Neural crest cell (in vitro differentiated cells): ENCODE results near the gene EPN1. TPM values are rescaled to one million over a fixed set of nuclear protein-coding genes. Genes with fewer than 3 reads are reported as not detected.

Source experiments
- DNase-seq: peaks from one replicate; pipeline ENCODE4 v3.0.0; 2021; ENCODE audit warnings: low read depth, mixed read lengths, low spot score
- H3K27ac Mint-ChIP-seq: one replicate; pipeline ENCODE4 v1.8.0; 2021; ENCODE audit warnings: mild to moderate bottlenecking, mixed read lengths; ENCODE audit not compliant: unreplicated experiment
- H3K27me3 Mint-ChIP-seq: 2 replicates; pipeline ENCODE4 v1.8.0; 2021; ENCODE audit warnings: low read depth, mild to moderate bottlenecking, mixed read lengths
- H3K36me3 Mint-ChIP-seq: 2 replicates; pipeline ENCODE4 v1.8.0; 2021; ENCODE audit warnings: low read depth, mild to moderate bottlenecking, mixed read lengths
- H3K4me1 Mint-ChIP-seq: 2 replicates; pipeline ENCODE4 v1.8.0; 2021; ENCODE audit warnings: mixed read lengths
- H3K4me3 Mint-ChIP-seq: one replicate; pipeline ENCODE4 v1.8.0; 2021; ENCODE audit warnings: mild to moderate bottlenecking, mixed read lengths
- H3K9me3 Mint-ChIP-seq: 2 replicates; pipeline ENCODE4 v1.8.0; 2021; ENCODE audit warnings: mixed read lengths
- CTCF ChIP-seq: fragments of 200-600 bp; sonication (generic); conservative IDR thresholded peaks from 2 replicates; pipeline ENCODE4 v1.5.0; 2021; ENCODE audit warnings: antibody characterized with exemption, mild to moderate bottlenecking
- total RNA-seq: library from RNA; stranded (reverse); gene quantifications from 2 replicates; pipeline ENCODE4 v1.2.1, GENCODE V29; 2021

Gene EPN1
- total RNA-seq, 1 donor from 2014 or later: 129 TPM

- H3K36me3 Mint-ChIP-seq: peaks cover 4% of the 10 kb centered on the region
- no peaks in the 10 kb centered on the region for H3K4me1 Mint-ChIP-seq
- no peak for DNase-seq
- no peaks in the 10 kb centered on the region for H3K27me3 Mint-ChIP-seq
- H3K9me3 Mint-ChIP-seq: no peaks in the 10 kb centered on the region
- no peak overlapping the region for H3K4me3 Mint-ChIP-seq
- no peak for TF ChIP-seq CTCF
- no peak overlapping the region for H3K27ac Mint-ChIP-seq
These were observed 19.2 kb downstream of the EPN1 start for GRCh38 chr19:55694241-55694655.

GRCh38 chr19:55694656-55695491 lies 19.8 kb downstream of the EPN1 start:
- Mint-ChIP-seq H3K4me3 (no peak overlapping the region), H3K27ac (no peak overlapping the region), H3K27me3 (no peaks in the 10 kb centered on the region), H3K4me1 (no peaks in the 10 kb centered on the region), H3K9me3 (no peaks in the 10 kb centered on the region), H3K36me3 (peaks cover 4% of the 10 kb centered on the region)
- TF ChIP-seq CTCF: no peak
- no peak for DNase-seq

- no peak overlapping the region for H3K27ac Mint-ChIP-seq
- no peaks in the 10 kb centered on the region for H3K9me3 Mint-ChIP-seq
- H3K4me1 Mint-ChIP-seq: no peaks in the 10 kb centered on the region
- no peak for DNase-seq
- TF ChIP-seq CTCF: no peak
- H3K27me3 Mint-ChIP-seq: no peaks in the 10 kb centered on the region
- H3K4me3 Mint-ChIP-seq: no peak overlapping the region
- peaks cover 7% of the 10 kb centered on the region for H3K36me3 Mint-ChIP-seq
These were observed 20.7 kb downstream of the EPN1 start for GRCh38 chr19:55695511-55696290.

- Mint-ChIP-seq H3K27ac (no peak overlapping the region), H3K9me3 (no peaks in the 10 kb centered on the region), H3K4me1 (no peaks in the 10 kb centered on the region), H3K36me3 (peaks cover 9% of the 10 kb centered on the region), H3K27me3 (no peaks in the 10 kb centered on the region), H3K4me3 (no peak overlapping the region)
- no peak for TF ChIP-seq CTCF
- no peak for DNase-seq
These were observed 21.5 kb downstream of the EPN1 start for GRCh38 chr19:55696301-55697068.

GRCh38 chr19:55697069-55697440 lies 22.0 kb downstream of the EPN1 start:
- no peak for DNase-seq
- Mint-ChIP-seq H3K36me3 (peaks cover 10% of the 10 kb centered on the region), H3K4me1 (no peaks in the 10 kb centered on the region), H3K9me3 (no peaks in the 10 kb centered on the region), H3K27ac (no peak overlapping the region), H3K27me3 (no peaks in the 10 kb centered on the region), H3K4me3 (no peak overlapping the region)
- no peak for TF ChIP-seq CTCF
